Hepatocyte (in vitro differentiated cells): Measurements from ENCODE around the gene ZCCHC13. TPM values are rescaled to one million over a fixed set of nuclear protein-coding genes. Genes with fewer than 3 reads are reported as not detected.

Source experiments
- DNase-seq: peaks from one replicate; pipeline ENCODE4 v3.0.0-alpha.2; 2016; ENCODE audit warnings: low spot score
- H2AFZ ChIP-seq: fragments of 200-600 bp; sonication (generic); 2 replicates; pipeline ENCODE4 v1.6.0; 2016; ENCODE audit warnings: antibody characterized with exemption, mild to moderate bottlenecking
- H3K27ac ChIP-seq: fragments of 200-600 bp; sonication (generic); 2 replicates; pipeline ENCODE4 v1.5.1; 2016; ENCODE audit warnings: mild to moderate bottlenecking
- H3K27me3 ChIP-seq: fragments of 200-600 bp; sonication (generic); 2 replicates; pipeline ENCODE4 v1.6.1; 2016
- H3K36me3 ChIP-seq: fragments of 200-600 bp; sonication (generic); replicated peaks from 2 replicates; pipeline ENCODE4 v1.5.1; 2016; ENCODE audit warnings: low read depth; ENCODE audit not compliant: insufficient read depth
- H3K4me1 ChIP-seq: fragments of 200-600 bp; sonication (generic); 2 replicates; pipeline ENCODE4 v1.5.1; 2016; ENCODE audit warnings: mild to moderate bottlenecking, moderate library complexity; ENCODE audit not compliant: insufficient read depth
- H3K4me2 ChIP-seq: fragments of 200-600 bp; sonication (generic); 2 replicates; pipeline ENCODE4 v1.6.0; 2016
- H3K4me3 ChIP-seq: fragments of 200-600 bp; sonication (generic); 2 replicates; pipeline ENCODE4 v1.5.1; 2016; ENCODE audit warnings: mild to moderate bottlenecking
- H3K79me2 ChIP-seq: fragments of 200-600 bp; sonication (generic); 2 replicates; pipeline ENCODE4 v1.6.0; 2017; ENCODE audit warnings: mild to moderate bottlenecking
- H3K9me2 ChIP-seq: fragments of 200-600 bp; sonication (generic); replicated peaks from 2 replicates; pipeline ENCODE4 v1.6.0; 2017; ENCODE audit warnings: mild to moderate bottlenecking; ENCODE audit not compliant: insufficient read depth
- H3K9me3 ChIP-seq: fragments of 200-600 bp; sonication (generic); 2 replicates; pipeline ENCODE4 v1.5.1; 2016; ENCODE audit warnings: low read depth, mild to moderate bottlenecking
- H4K20me1 ChIP-seq: fragments of 200-600 bp; sonication (generic); 2 replicates; pipeline ENCODE4 v1.6.0; 2016; ENCODE audit warnings: mild to moderate bottlenecking; ENCODE audit not compliant: insufficient read depth, poor library complexity, severe bottlenecking
- EZH2 ChIP-seq: fragments of 200-600 bp; sonication (generic); IDR thresholded peaks from 2 replicates; pipeline ENCODE4 v1.6.1; 2016; ENCODE audit warnings: antibody characterized with exemption, mild to moderate bottlenecking, borderline replicate concordance
- EZH2phosphoT487 ChIP-seq: fragments of 200-600 bp; sonication (generic); IDR thresholded peaks from one replicate; pipeline ENCODE4 v1.6.1; 2018; ENCODE audit warnings: antibody characterized with exemption, mild to moderate bottlenecking, low read depth, moderate library complexity; ENCODE audit not compliant: unreplicated experiment, severe bottlenecking
- WGBS: methylation state at CpG from one replicate; pipeline ENCODE4 v1.1.6; 2016; ENCODE audit warnings: low lambda C conversion rate; ENCODE audit errors: missing lambda C conversion rate; 5-methylcytosine and 5-hydroxymethylcytosine counted together
- polyA plus RNA-seq: library from polyadenylated mRNA; unstranded; fragments of >200 nt; fragmentation: Nextera tagmentation; extraction: Ambion mirVana; gene quantifications from 2 replicates; pipeline ENCODE4 v1.2.1, GENCODE V29; 2016
- total RNA-seq: library from RNA; depleted of rRNA; stranded (reverse); fragments of >200 nt; gene quantifications from 2 replicates; pipeline ENCODE4 v1.2.3, GENCODE V29; 2014
- TF ChIP-seq, protein P1 (sequence below): fragments of 200-600 bp; sonication (generic); IDR thresholded peaks from 2 replicates; pipeline ENCODE4 v1.5.1; 2016; ENCODE audit warnings: antibody characterized with exemption, mild to moderate bottlenecking; ENCODE audit not compliant: poor library complexity

ZCCHC13 gene
- total and polyA plus RNA-seq, 2 experiments from 2014 or later, result not detected

DNA sequence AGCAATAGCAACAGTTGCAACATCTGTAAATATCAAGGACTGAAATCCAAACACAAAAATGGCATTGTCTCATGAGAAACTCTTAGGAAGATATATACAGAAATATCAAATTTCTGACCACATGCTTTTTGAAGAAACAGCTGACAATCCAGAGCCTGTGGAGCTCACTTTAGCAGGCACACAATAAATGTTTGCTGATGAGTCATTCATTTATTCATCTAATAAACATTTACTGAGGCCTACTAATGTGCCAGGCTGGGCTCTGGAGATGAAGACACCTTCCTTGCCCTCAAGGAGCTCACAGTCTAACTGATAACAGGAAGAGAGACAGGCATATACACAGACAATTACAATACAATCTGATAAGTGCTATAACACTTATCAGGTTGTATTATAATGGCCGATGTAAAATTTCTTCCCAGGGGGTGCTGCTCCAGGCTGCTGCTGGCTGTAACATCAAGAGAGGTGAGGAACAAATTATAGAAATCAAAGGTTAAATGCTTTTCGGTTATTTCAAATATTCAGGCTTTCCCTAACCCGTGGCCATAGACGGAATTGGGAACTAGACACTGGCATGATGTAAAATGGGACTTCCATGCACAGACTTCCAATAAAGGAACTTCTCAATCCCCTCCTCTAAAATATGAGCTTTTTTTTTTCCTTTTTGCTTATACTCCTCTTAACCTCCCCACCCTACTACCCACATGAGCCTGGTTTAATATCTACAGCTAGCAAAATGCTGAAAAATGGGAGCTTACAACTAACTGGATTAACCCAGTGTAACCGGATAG is 16.8 kb upstream of the ZCCHC13 start:
- H3K4me2 ChIP-seq, result no peak overlapping the region
- no peak overlapping the region for H3K27ac ChIP-seq
- peaks cover 97% of the 10 kb centered on the region for H3K79me2 ChIP-seq
- H4K20me1 ChIP-seq, result peaks cover 13% of the 10 kb centered on the region
- no peaks in the 10 kb centered on the region for H3K27me3 ChIP-seq
- TF ChIP-seq, protein P1, sequence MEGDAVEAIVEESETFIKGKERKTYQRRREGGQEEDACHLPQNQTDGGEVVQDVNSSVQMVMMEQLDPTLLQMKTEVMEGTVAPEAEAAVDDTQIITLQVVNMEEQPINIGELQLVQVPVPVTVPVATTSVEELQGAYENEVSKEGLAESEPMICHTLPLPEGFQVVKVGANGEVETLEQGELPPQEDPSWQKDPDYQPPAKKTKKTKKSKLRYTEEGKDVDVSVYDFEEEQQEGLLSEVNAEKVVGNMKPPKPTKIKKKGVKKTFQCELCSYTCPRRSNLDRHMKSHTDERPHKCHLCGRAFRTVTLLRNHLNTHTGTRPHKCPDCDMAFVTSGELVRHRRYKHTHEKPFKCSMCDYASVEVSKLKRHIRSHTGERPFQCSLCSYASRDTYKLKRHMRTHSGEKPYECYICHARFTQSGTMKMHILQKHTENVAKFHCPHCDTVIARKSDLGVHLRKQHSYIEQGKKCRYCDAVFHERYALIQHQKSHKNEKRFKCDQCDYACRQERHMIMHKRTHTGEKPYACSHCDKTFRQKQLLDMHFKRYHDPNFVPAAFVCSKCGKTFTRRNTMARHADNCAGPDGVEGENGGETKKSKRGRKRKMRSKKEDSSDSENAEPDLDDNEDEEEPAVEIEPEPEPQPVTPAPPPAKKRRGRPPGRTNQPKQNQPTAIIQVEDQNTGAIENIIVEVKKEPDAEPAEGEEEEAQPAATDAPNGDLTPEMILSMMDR, result no peak
- no peak for TF ChIP-seq EZH2phosphoT487
- TF ChIP-seq EZH2, result no peak
- no peaks in the 10 kb centered on the region for H3K4me1 ChIP-seq
- H3K9me3 ChIP-seq, result no peaks in the 10 kb centered on the region
- no peaks in the 10 kb centered on the region for H3K36me3 ChIP-seq
- no peaks in the 10 kb centered on the region for H3K9me2 ChIP-seq
- no peak overlapping the region for H3K4me3 ChIP-seq
- H2AFZ ChIP-seq, result no peak overlapping the region
- no peak for DNase-seq
- 90% methylated on average over 5 of the region's 5 CpGs for WGBS

DNA sequence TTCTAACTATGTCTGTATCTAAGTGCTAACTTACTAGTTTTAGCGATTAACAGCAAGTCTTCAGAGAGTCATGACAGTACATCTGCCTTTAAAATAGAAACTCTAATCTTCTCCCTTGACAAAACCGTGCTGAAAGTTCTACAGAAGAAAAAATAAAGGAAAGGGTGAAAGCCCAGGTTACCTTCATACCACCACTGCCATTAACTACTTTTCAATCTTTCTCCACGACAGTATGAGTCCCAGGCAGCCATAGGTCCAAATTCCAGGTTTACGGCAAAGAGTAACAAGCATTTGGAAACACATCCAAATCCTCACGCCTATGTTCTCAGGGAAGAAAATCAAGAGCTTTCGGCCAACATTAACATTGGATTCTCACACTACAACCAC is 12.4 kb upstream of the ZCCHC13 start:
- Histone ChIP-seq H3K79me2 (peaks cover 52% of the 10 kb centered on the region), H3K27me3 (no peaks in the 10 kb centered on the region), H2AFZ (peak overlapping the region; percentile 62), H3K4me2 (peak overlapping the region; percentile 79), H3K36me3 (no peaks in the 10 kb centered on the region), H3K4me1 (no peaks in the 10 kb centered on the region), H4K20me1 (no peaks in the 10 kb centered on the region), H3K27ac (peak overlapping the region; percentile 97), H3K9me2 (no peaks in the 10 kb centered on the region), H3K4me3 (peak overlapping the region; percentile 77), H3K9me3 (no peaks in the 10 kb centered on the region)
- no peak for DNase-seq
- no peak for TF ChIP-seq EZH2
- no peak for TF ChIP-seq EZH2phosphoT487
- TF ChIP-seq, protein P1, result no peak
- 42% methylated on average over 6 of the region's 6 CpGs for whole genome bisulfite sequencing

DNA sequence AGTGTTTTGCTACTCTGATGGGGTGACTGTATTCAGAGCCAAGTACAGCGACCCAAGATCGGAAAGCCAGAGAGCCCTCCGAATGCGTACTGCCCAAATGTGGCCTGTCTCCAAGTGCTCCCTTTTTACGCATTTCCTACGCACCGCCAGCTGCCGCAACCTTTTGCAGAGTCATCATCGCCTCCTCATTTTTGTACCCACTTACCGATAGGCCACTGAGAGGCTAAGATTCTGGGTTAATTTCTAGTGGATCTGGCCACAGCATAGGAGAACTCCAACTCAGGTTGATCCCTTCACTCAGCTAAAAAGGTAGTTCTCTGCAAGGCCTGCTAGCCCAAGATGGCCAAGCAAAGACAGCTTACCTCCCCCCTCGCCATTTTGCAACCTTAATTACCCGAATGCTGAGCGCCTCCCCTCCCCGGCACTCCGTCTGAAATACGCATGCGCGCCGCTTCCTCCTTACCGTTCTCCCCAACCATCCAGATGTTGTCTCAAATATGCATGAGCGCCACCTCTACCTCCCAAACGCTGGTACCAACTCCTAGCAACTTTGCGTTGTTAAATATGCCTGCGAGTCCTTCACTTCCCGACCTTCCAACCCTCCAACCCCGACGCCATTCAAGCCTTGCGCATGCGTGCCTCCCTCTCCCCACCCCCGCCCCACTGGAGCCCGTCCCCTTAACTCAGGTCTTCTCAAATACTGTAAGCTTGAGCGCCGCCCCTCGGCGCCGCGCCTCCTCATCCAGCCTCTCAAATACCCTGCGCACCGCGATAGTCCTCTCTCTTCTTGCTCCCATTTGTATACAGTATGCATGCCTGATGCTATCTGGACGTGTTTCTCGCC is 11.8 kb upstream of the ZCCHC13 start:
- no peaks in the 10 kb centered on the region for H3K9me3 ChIP-seq
- TF ChIP-seq EZH2, result no peak
- no peak for TF ChIP-seq EZH2phosphoT487
- TF ChIP-seq, protein P1, result peak; percentile 24
- H4K20me1 ChIP-seq, result no peaks in the 10 kb centered on the region
- H3K79me2 ChIP-seq, result peaks cover 46% of the 10 kb centered on the region
- peak overlapping the region; percentile 77 for H3K4me3 ChIP-seq
- DNase-seq, result peak; percentile 92
- no peaks in the 10 kb centered on the region for H3K9me2 ChIP-seq
- H3K4me2 ChIP-seq, result peak overlapping the region; percentile 80
- WGBS, result 42% methylated on average over 35 of the region's 42 CpGs
- H2AFZ ChIP-seq, result peak overlapping the region; percentile 66
- H3K36me3 ChIP-seq, result no peaks in the 10 kb centered on the region
- no peaks in the 10 kb centered on the region for H3K27me3 ChIP-seq
- no peaks in the 10 kb centered on the region for H3K4me1 ChIP-seq
- peak overlapping the region; percentile 97 for H3K27ac ChIP-seq
